Middle frontal gyrus (tissue), 1 donor: ENCODE results near the gene BTN2A1.
"Not testable (repeated sequence)": the region's sequence is repeated elsewhere in the genome, so short reads cannot be mapped to it uniquely, and the experiment has no call there.

Source experiments
- DNase-seq: peaks from one replicate; pipeline ENCODE4 v3.0.0-alpha.2; 2015; ENCODE audit warnings: low spot score; ENCODE audit errors: extremely low spot score

Gene BTN2A1

DNA sequence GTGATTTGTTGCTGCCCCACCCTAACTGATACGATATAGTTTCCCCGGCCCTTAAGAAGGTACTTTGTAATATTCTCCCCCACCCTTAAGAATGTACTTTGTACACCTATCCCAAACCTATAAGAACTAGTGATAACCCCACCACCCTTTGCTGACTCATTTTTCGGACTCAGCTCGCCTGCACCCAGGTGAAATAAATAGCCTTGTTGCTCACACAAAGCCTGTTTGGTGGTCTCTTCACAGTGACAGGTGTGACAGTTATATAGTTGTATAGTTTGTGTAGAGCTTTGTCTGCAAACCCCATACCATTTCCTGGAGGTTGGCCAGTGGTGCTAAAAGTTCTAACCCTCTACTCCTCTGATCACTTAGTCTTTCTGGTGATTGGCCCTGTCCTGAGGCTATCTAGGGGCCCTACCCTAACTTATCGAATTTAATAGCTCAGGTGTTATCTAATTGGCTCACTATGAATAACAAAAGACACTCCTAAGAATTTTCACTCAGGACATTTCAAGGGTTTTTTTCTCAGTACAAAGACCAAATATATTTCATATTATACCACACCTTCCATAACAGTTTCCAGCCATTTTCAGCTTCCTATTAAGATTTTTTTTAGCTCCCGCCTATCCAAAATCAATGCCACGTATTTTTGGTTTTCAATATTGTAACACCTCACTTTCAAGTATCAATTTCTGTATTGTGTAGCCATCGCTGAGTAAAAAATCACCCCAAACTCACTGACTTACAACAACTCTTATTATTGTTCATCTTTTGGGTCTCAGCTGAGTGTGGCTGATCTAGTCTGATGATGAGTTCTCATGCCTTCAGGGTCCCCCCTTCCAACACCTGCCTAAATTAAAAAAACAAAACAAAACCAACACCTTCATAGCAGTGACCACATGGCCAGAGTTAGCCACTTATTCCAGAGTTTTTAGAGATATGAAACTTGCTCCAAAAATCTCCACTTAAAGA lies 32.5 kb downstream of the BTN2A1 start:
- DNase-seq, result no peak

GRCh38 chr6:26491604-26492003 lies 33.8 kb downstream of the BTN2A1 start:
- no peak for DNase-seq

GRCh38 chr6:26493258-26493657 lies 35.5 kb downstream of the BTN2A1 start:
- DNase-seq, result no peak

GRCh38 chr6:26494117-26494516 lies 36.4 kb downstream of the BTN2A1 start:
- DNase-seq, result no peak

DNA sequence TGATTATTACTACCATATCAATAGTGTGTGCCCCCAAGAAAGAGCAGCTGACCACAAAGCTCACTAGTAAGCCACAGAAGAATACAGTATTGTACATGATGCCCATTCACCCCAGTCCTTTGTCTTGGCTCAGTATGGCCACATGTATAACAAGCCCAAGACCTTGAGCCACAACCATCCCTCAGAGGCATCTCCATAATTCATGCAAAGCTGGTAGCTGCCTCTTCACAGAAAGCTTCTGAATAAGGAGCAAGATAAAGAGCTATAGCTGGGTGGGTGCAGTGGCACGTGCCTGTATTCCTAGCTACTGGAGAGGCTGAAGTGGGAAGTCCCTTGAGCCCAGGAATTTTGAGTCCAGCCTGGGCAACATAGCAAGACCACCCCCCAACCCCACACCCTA lies 37.5 kb downstream of the BTN2A1 start:
- DNase-seq, result no peak

DNA sequence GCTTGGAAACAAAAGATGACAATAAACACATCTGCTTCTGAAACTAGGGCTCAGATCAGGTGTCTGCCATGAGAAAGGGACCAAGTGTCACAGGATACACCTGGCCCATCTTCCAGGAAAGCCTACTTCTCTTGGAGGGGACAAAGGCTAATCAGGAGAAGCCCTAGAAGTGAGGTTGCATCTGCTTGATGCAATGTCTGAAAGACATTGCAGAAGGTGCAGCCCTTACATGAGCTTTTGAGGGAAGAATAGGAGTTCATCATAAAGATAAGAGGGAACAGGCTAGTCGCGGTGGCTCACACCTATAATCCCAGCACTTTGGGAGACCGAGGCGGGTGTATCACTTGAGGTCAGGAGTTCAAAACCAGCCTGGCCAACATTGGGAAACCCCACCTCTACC lies 39.9 kb downstream of the BTN2A1 start:
- DNase-seq, result no peak

DNA sequence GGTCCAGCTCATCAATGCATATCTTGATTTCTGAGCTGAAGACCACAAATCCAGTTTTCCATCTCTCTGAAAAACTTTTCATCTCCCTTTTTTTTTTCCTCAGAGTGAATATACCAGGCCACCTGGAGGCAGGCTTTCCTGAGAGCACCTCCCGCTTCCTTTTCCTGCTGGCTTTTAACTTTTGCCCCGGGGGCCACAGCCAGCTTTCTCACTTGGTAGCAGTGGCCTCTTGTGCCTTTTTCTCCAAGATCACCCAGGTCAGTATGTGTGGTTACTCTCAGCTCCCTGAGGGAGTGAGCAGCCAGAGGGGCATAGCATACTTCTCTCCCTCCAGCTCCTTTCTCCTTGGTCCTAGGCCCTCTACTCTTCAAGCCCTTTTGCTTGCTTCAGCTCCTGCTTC lies 42.3 kb downstream of the BTN2A1 start, which contains the start of gene BTN1A1:
TSS of gene BTN1A1 (plus strand) at position 202 of the 400 bp plus-strand sequence. CDS start 984 bp downstream, outside the sequence.
- DNase-seq, result no peak

- no peak for DNase-seq
Observed at GRCh38 chr6:26501482-26501986, 43.8 kb downstream of the BTN2A1 start.

DNA sequence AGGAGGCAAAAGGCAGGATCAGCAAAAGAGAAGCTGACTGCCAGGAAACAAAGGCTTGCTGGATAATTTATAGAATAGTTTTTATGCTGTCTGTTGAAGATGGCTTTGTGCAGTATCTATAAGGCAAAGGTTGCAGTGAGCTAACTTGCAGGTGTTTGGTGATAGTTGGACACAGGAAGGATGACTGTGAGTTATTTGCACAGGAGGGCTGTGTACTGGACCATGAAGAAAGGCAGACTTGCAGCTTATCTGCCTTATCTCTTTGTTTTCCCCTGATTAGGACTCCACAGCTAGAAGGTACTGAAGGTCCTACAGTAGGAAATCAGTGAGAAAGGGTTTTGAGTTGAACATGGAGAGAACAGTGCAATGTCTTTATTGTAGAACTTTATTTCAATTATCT lies 44.4 kb downstream of the BTN2A1 start:
- DNase-seq, result no peak

DNA sequence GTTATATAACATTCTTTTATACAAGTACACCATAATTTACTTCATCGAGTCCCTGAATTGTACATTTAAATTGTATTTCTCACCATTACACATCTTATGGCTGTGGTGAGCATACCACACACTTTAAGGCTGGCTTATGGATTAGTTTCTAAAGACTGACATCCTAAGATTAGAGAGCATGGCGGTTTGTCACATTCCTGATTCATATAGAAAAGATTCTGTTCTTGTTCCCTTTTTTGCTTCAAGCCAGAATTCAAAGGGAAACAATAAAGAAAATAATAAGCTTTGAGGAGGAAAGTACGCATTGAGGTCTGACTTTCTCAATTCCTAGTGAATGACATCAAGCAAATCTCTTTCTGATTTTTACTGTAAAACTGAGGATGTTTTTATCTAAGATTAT lies 44.9 kb downstream of the BTN2A1 start:
- no peak for DNase-seq

- DNase-seq, result no peak
Observed at GRCh38 chr6:26507658-26508057, 49.9 kb downstream of the BTN2A1 start.

- DNase-seq, result not testable (repeated sequence)
Observed at GRCh38 chr6:26511033-26511432, 53.3 kb downstream of the BTN2A1 start.

- no peak for DNase-seq
Observed at GRCh38 chr6:26514984-26515383, 57.2 kb downstream of the BTN2A1 start.

DNA sequence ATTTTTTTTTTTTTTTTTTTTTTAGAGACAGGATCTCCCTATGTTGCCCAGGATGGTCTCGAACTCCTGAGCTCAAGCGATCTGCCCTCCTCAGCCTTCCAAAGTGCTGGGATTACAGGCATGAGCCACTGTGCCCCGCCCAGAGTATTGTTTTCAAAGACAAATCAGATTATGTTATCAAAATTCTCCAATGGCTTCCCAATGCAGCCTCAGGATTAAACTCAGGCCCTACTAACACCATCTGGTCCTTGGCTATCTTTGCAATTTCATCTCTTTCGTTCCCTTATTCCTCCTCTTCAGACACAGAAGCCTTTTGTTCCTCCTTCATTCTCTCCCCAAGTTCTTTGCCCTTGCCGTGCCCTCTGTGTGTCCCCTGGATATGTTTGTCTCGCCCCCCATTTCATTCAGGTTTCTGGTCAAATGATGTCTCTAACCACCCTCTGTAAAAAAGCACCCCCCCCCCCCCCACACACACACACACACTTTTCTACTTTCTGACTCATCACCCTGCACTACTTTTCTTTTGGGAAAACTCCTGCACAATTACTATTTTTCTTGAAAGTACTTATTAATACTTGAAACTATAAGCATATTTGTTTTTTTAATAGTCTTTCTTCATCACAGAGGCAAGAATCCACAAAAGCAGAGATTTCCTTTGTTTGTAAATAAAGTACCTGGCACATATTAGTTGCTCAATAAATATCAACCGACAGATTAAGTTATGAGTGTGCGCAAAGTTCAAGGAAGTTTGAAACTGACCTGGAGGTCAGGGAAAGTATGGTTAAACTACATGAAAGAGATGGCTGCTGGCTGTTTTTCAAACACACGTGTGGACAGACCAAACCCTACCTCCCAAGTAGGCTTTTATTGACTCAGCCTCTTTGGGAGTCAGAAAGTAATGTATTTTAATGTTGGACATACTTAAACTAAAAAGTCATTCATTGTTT lies 59.0 kb downstream of the BTN2A1 start:
- DNase-seq, result no peak
